NCI-H1417 treated with DMSO at 0.1 percent for 48 hours (cell line): Measurements from ENCODE around the gene ZFYVE26.
A peak's percentile ranks its signal among the peaks of the same experiment; 100 is the strongest.
"Not testable (repeated sequence)": the region's sequence is repeated elsewhere in the genome, so short reads cannot be mapped to it uniquely, and the experiment has no call there.

Experiments
- DNase-seq: peaks from one replicate; lab custom pipeline; 2025; lab: John Stamatoyannopoulos, UW

The ZFYVE26 gene

GRCh38 chr14:67705211-67705610 lies 111.2 kb downstream of the ZFYVE26 start:
- no peak for DNase-seq

- DNase-seq = peak; percentile 46
Measured at GRCh38 chr14:67704484-67705089, 111.8 kb downstream of the ZFYVE26 start.

- DNase-seq = no peak
Measured at GRCh38 chr14:67703997-67704396, 112.4 kb downstream of the ZFYVE26 start.

GRCh38 chr14:67701492-67701891 lies 114.9 kb downstream of the ZFYVE26 start, which contains the start of gene RDH12:
Gene RDH12 (plus strand): TSS chr14:67701886. CDS start chr14:67722643, 20,757 bp downstream.
- not testable (repeated sequence) for DNase-seq

DNA sequence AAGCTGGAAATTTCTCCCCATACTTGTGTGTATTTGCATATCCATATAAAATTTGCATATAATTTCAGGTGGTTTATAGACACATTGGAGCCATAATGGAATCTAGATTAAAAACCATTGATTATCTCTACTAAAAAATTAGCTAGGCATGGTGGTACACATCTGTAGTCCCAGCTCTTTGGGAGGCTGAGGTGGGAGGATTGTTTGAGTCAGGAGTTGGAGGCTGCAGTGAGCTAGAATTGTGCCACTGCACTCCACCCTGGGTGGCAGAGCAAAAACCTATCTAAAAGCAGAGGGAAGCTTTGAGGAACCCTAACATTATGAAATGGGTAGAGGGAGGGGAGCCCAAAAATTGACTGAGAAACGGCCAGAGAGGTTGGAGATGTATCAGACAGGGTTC lies 118.2 kb downstream of the ZFYVE26 start:
- no peak for DNase-seq

GRCh38 chr14:67697006-67697405 lies 119.4 kb downstream of the ZFYVE26 start:
- DNase-seq = no peak
